SU-DHL-6 (cell line): ENCODE data around the gene NCOA3.
"Not testable (repeated sequence)": the region's sequence is repeated elsewhere in the genome, so short reads cannot be mapped to it uniquely, and the experiment has no call there.

ENCODE experiments used
- H2AFZ ChIP-seq: fragments of 200-600 bp; sonication (generic); 2 replicates; pipeline ENCODE4 v1.6.1; 2014; ENCODE audit warnings: low read depth, mild to moderate bottlenecking, moderate library complexity, mixed read lengths, antibody characterized with exemption, low read length; ENCODE audit not compliant: severe bottlenecking
- H3F3A ChIP-seq: fragments of 200-600 bp; shearing (Covaris generic); 2 replicates; pipeline ENCODE4 v1.6.0; 2016; ENCODE audit warnings: antibody characterized with exemption, mild to moderate bottlenecking; ENCODE audit not compliant: insufficient read depth
- H3K27ac ChIP-seq: fragments of 200-600 bp; sonication (generic); 2 replicates; pipeline ENCODE4 v1.5.1; 2016; ENCODE audit warnings: low read depth, mild to moderate bottlenecking, low read length, moderate library complexity, mixed read lengths
- H3K27me3 ChIP-seq: fragments of 200-600 bp; sonication (generic), shearing (Covaris generic); 2 replicates; pipeline ENCODE4 v1.6.0; 2014; ENCODE audit warnings: mild to moderate bottlenecking, low read length
- H3K36me3 ChIP-seq: fragments of 200-600 bp; sonication (generic); 2 replicates; pipeline ENCODE4 v1.6.1; 2014; ENCODE audit warnings: mild to moderate bottlenecking, low read length, mixed read lengths
- H3K4me2 ChIP-seq: fragments of 300-600, 200-600 bp; shearing (Covaris generic), sonication (generic); 2 replicates; pipeline ENCODE4 v1.6.0; 2014; ENCODE audit warnings: low read length, low read depth, mild to moderate bottlenecking; ENCODE audit not compliant: poor library complexity, severe bottlenecking
- H3K4me3 ChIP-seq: fragments of 200-600 bp; sonication (generic); 2 replicates; pipeline ENCODE4 v1.5.1; 2014; ENCODE audit warnings: antibody characterized with exemption, low read length, mild to moderate bottlenecking, mixed read lengths; ENCODE audit not compliant: insufficient read depth, poor library complexity, severe bottlenecking
- H3K79me2 ChIP-seq: fragments of 200-600 bp; sonication (generic); 2 replicates; pipeline ENCODE4 v1.6.1; 2014; ENCODE audit warnings: mild to moderate bottlenecking, low read length, moderate library complexity; ENCODE audit not compliant: insufficient read depth
- H3K9ac ChIP-seq: fragments of 200-600 bp; sonication (generic); 2 replicates; pipeline ENCODE4 v1.7.0; 2014; ENCODE audit warnings: mild to moderate bottlenecking, low read length
- H3K9me2 ChIP-seq: fragments of 200-600 bp; sonication (generic); replicated peaks from 2 replicates; pipeline ENCODE4 v1.6.1; 2014; ENCODE audit warnings: low read length; ENCODE audit not compliant: insufficient read depth
- H3K9me3 ChIP-seq: fragments of 200-600 bp; sonication (generic); 2 replicates; pipeline ENCODE4 v1.6.1; 2014; ENCODE audit warnings: low read length, mixed read lengths; ENCODE audit not compliant: insufficient read depth
- H4K20me1 ChIP-seq: fragments of 200-600 bp; sonication (generic); 2 replicates; pipeline ENCODE4 v1.6.1; 2014; ENCODE audit warnings: low read depth, mild to moderate bottlenecking, antibody characterized with exemption, low read length, moderate library complexity, mixed read lengths
- CTCF ChIP-seq: fragments of 200-600 bp; sonication (generic); IDR thresholded peaks from one replicate; pipeline ENCODE4 v1.5.1; 2017; ENCODE audit warnings: antibody characterized with exemption, mild to moderate bottlenecking, low read length, moderate library complexity; ENCODE audit not compliant: insufficient read depth, poor library complexity, severe bottlenecking
- EZH2phosphoT487 ChIP-seq: fragments of 200-600 bp; sonication (generic), shearing (Covaris generic); conservative IDR thresholded peaks from 2 replicates; pipeline ENCODE4 v1.6.1; 2018; ENCODE audit warnings: mild to moderate bottlenecking, antibody characterized with exemption, low read length, moderate library complexity, mixed read lengths

NCOA3 gene

GRCh38 chr20:47461120-47461685, 40.5 kb upstream of the NCOA3 start:
- no peaks in the 10 kb centered on the region for H3K9me2 ChIP-seq
- H3K4me2 ChIP-seq = no peak overlapping the region
- no peak overlapping the region for H2AFZ ChIP-seq
- H3K9ac ChIP-seq = no peak overlapping the region
- no peak overlapping the region for H3K27ac ChIP-seq
- TF ChIP-seq CTCF (no peak), EZH2phosphoT487 (no peak)
- no peak overlapping the region for H3K4me3 ChIP-seq
- no peaks in the 10 kb centered on the region for H3K27me3 ChIP-seq
- H3K9me3 ChIP-seq = no peaks in the 10 kb centered on the region
- H3K36me3 ChIP-seq = no peaks in the 10 kb centered on the region
- peaks cover 39% of the 10 kb centered on the region for H3F3A ChIP-seq
- no peaks in the 10 kb centered on the region for H4K20me1 ChIP-seq
- H3K79me2 ChIP-seq = no peaks in the 10 kb centered on the region

GRCh38 chr20:47461906-47462305, 39.8 kb upstream of the NCOA3 start:
- not testable (repeated sequence) for H3K36me3 ChIP-seq, H3K9me2 ChIP-seq, H3K27me3 ChIP-seq, H3K79me2 ChIP-seq, H3K4me3 ChIP-seq, H3K9ac ChIP-seq, H4K20me1 ChIP-seq, H3K27ac ChIP-seq, H3K4me2 ChIP-seq, H3K9me3 ChIP-seq, H2AFZ ChIP-seq
- peaks cover 39% of the 10 kb centered on the region for H3F3A ChIP-seq

GRCh38 chr20:47464380-47465101, 37.1 kb upstream of the NCOA3 start:
- no peak for TF ChIP-seq EZH2phosphoT487
- no peak for TF ChIP-seq CTCF
- H3K4me2 ChIP-seq = no peak overlapping the region
- no peak overlapping the region for H3K9ac ChIP-seq
- peak overlapping the region; percentile 100; the same call in 1 of the 2 replicates for H3K27ac ChIP-seq
- no peaks in the 10 kb centered on the region for H3K36me3 ChIP-seq
- no peaks in the 10 kb centered on the region for H3K9me3 ChIP-seq
- no peak overlapping the region for H3K4me3 ChIP-seq
- H2AFZ ChIP-seq = no peak overlapping the region
- no peaks in the 10 kb centered on the region for H4K20me1 ChIP-seq
- H3K79me2 ChIP-seq = peaks cover 2% of the 10 kb centered on the region; the same call in 1 of the 2 replicates
- H3K27me3 ChIP-seq = no peaks in the 10 kb centered on the region
- no peaks in the 10 kb centered on the region for H3K9me2 ChIP-seq
- peaks cover 51% of the 10 kb centered on the region for H3F3A ChIP-seq
